HepG2 (cell line): ENCODE measurements around the gene SELENOV.

ENCODE experiments used
- EZH2 ChIP-seq: conservative IDR thresholded peaks from 2 replicates; pipeline ENCODE4 v1.6.1; 2012; ENCODE audit warnings: mild to moderate bottlenecking, low read depth, low read length, moderate library complexity
- SALL2 ChIP-seq: sonication (generic); formaldehyde crosslinking; IDR thresholded peaks from 2 replicates; pipeline ENCODE4 v1.8.1; 2023; ENCODE audit warnings: mild to moderate bottlenecking, missing genetic modification reagents, inconsistent platforms
- ZBTB39 ChIP-seq: sonication (generic); formaldehyde crosslinking; IDR thresholded peaks from 2 replicates; pipeline ENCODE4 v1.5.0; 2020; ENCODE audit warnings: missing genetic modification reagents
- ZNF207 ChIP-seq: fragments of 450-650 bp; IDR thresholded peaks from 2 replicates; pipeline ENCODE4 v1.6.1; 2016; ENCODE audit warnings: antibody characterized with exemption, borderline replicate concordance
- ZSCAN21 ChIP-seq: sonication (generic); formaldehyde crosslinking; IDR thresholded peaks from 2 replicates; pipeline ENCODE4 v1.8.0; 2022; ENCODE audit warnings: mild to moderate bottlenecking, missing genetic modification reagents, moderate library complexity, borderline replicate concordance

GRCh38 chr19:39481676-39482075, 33.3 kb upstream of the SELENOV start:
- TF ChIP-seq EZH2 = no peak
- TF ChIP-seq SALL2 (CRISPR knock-in tag) = no peak
- no peak for TF ChIP-seq ZBTB39 (CRISPR knock-in tag)
- no peak for TF ChIP-seq ZSCAN21 (CRISPR knock-in tag)
- no peak for TF ChIP-seq ZNF207
